GM03348 (cell line): ENCODE data around the gene RSBN1.
"Not testable (repeated sequence)": the region's sequence is repeated elsewhere in the genome, so short reads cannot be mapped to it uniquely, and the experiment has no call there.

Experiments used
- DNase-seq: peaks from one replicate; pipeline ENCODE4 v3.0.0; 2012; ENCODE audit warnings: low spot score

The RSBN1 gene

GRCh38 chr1:113742515-113742914 is 69.8 kb downstream of the RSBN1 start:
- DNase-seq, result no peak

DNA sequence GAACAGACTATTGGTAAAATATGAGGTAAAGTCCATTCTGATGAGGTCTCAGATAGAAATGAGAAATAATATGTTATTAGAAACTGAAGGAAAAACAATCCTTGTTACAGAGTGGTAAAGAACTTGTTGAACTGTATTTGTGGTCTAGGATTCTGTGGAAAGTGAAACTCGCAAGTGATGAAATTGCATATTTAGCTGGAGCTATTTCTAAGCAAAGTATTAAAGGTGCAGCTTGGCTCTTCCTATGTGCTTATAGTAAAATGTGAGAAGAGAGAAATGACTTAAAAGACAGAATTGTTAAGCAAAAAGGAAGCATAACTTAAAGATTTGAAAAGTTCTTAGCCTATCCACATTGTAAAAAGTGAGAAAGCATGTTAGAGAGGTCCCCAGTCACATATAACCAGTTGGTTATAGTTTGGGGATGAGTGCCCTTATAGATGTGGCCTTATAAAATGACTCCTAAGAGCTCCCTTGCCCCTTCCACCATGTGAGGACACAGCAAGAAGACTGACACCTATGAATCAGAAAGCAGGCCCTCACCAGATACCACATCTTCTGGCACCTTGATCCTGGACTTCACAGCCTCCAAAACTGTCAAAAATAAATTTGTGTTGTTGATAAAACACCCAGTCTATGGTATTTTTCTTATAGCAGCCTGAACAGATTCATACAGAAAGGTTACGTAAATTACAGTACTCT is 77.8 kb downstream of the RSBN1 start:
- no peak for DNase-seq

DNA sequence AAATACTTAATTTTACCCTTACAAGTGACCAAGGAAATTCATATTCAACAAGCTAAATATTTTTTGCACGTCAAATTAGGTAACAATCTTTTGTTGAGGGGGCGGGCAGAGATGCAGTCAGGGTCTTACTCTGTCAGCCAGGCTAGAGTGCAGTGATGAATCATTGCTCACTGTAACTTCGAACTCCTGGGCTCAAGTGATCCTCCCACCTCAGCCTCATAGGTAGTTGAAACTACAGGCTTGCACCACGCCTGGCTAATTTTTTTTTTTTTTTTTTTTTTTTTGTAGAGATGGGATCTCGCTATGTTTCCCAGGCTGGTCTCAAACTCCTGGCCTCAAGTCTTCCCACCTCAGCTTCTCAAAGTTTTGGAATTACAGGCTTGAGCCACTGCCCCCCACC is 79.5 kb downstream of the RSBN1 start:
- no peak for DNase-seq

DNA sequence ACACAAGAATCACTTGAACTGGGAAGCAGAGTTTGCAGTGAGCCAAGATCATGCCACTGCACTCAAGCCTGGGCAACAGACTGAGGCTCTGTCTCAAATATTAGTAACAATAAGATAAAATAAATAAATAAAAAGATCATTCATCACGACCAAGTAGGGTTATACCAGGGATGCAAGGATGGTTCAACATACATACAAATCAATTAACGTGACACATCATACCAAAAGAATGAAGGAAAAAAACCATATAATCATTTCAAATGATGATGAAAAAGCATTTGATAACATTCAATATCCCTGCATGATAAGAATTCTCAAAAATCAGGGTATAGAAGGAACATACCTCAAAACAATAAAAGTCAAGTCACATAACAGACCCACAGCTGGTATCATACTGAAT is 91.3 kb downstream of the RSBN1 start:
- DNase-seq, result no peak

GRCh38 chr1:113718621-113719020 is 93.7 kb downstream of the RSBN1 start:
- not testable (repeated sequence) for DNase-seq

DNA sequence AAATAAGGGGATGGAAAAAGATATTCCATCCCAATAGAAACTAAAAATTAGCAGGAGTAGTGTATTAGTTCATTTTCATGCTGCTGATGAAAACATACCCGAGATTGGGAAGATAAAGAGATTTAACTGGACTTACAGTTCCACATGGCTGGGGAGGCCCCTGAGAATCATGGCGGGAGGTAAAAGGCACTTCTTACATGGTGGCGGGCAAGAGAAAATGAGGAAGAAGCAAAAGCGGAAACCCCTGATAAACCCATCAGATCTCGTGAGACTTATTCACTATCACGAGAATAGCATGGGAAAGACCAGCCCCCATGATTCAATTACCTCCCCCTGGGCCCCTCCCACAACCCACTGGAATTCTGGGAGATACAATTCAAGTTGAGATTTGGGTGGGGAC is 94.8 kb downstream of the RSBN1 start:
- not testable (repeated sequence) for DNase-seq

DNA sequence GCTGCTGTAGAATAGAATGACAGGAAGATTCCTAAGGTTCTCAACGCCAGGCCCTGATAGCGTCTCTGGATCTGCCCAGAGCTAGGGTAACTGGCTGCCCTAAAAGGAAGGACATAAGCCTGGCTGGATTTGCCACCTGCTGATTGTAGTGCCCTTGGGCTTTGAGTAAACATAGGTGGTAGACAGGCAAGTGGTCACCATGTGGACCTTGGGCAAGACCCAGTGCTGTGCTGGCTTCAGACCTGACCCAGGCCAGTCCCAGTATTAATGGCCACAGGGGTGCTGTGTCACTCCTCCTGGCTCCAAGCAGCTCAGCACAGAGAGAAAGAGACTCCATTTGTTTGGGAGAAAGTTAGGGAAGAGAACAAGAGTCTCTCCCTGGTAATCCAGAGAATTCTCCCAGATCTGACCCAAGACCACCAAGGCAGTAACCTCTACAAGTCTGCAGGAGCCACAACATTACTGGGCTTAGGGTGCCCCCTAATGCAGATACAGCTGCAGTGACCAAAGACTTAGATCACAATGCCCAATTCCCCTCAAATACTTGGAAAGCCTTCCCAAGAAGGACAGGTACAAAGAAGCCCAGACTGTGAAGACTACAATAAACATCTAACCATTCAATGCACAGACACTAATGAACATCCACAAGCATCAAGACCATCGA is 97.5 kb downstream of the RSBN1 start:
- DNase-seq, result no peak
